NT2/D1 (cell line): Measurements from ENCODE around the gene SVEP1.

Source experiments
- DNase-seq: peaks from one replicate; pipeline ENCODE4 v3.0.0-alpha.2; 2011; ENCODE audit warnings: low read depth, low spot score
- H3K27me3 ChIP-seq: 2 replicates; pipeline ENCODE4 v1.6.0; 2011; ENCODE audit warnings: mild to moderate bottlenecking; ENCODE audit not compliant: insufficient read length, insufficient read depth
- H3K36me3 ChIP-seq: 2 replicates; pipeline ENCODE4 v1.6.1; 2011; ENCODE audit warnings: mild to moderate bottlenecking, low read length, mixed read lengths; ENCODE audit not compliant: insufficient read depth, insufficient read length
- H3K4me1 ChIP-seq: 2 replicates; pipeline ENCODE4 v1.5.1; 2011; ENCODE audit not compliant: insufficient read depth, insufficient read length
- H3K4me3 ChIP-seq: 2 replicates; pipeline ENCODE4 v1.5.1; 2011; ENCODE audit warnings: low read depth; ENCODE audit not compliant: insufficient read length
- H3K9ac ChIP-seq: 2 replicates; pipeline ENCODE4 v1.6.0; 2011; ENCODE audit warnings: low read depth; ENCODE audit not compliant: insufficient read length
- H3K9me3 ChIP-seq: 2 replicates; pipeline ENCODE4 v1.5.1; 2011; ENCODE audit warnings: mild to moderate bottlenecking, low read length; ENCODE audit not compliant: insufficient read depth
- SUZ12 ChIP-seq: IDR thresholded peaks from 2 replicates; pipeline ENCODE4 v1.6.1; 2011; ENCODE audit not compliant: insufficient read length, insufficient read depth; ENCODE audit errors: extremely low read depth
- YY1 ChIP-seq: IDR thresholded peaks from 2 replicates; pipeline ENCODE4 v1.6.1; 2011; ENCODE audit not compliant: insufficient read length, insufficient read depth
- ZNF274 ChIP-seq: IDR thresholded peaks from 2 replicates; pipeline ENCODE4 v1.6.1; 2011; ENCODE audit warnings: mild to moderate bottlenecking, low read depth, low read length

The SVEP1 gene

GRCh38 chr9:110555551-110556331 lies 23.8 kb downstream of the SVEP1 start:
- H3K27me3 ChIP-seq, result no peaks in the 10 kb centered on the region
- H3K36me3 ChIP-seq, result no peaks in the 10 kb centered on the region
- DNase-seq, result no peak
- no peaks in the 10 kb centered on the region for H3K4me1 ChIP-seq
- TF ChIP-seq YY1 (no peak), ZNF274 (no peak)
- no peak overlapping the region for H3K9ac ChIP-seq
- no peak overlapping the region for H3K4me3 ChIP-seq
- no peaks in the 10 kb centered on the region for H3K9me3 ChIP-seq

- TF ChIP-seq YY1 (no peak), ZNF274 (no peak), SUZ12 (no peak)
- Histone ChIP-seq H3K36me3 (peaks cover 4% of the 10 kb centered on the region), H3K4me3 (no peak overlapping the region), H3K27me3 (no peaks in the 10 kb centered on the region), H3K9me3 (0 out of 2 replicates have a peak, but pooled peaks cover 3% of the 10 kb centered on the region), H3K4me1 (peaks cover 4% of the 10 kb centered on the region), H3K9ac (no peak overlapping the region)
- no peak for DNase-seq
These were observed 33.1 kb downstream of the SVEP1 start for GRCh38 chr9:110546411-110546871.

- H3K36me3 ChIP-seq, result peaks cover 4% of the 10 kb centered on the region
- H3K4me3 ChIP-seq, result no peak overlapping the region
- no peak for DNase-seq
- 0 out of 2 replicates have a peak, but pooled peaks cover 3% of the 10 kb centered on the region for H3K9me3 ChIP-seq
- H3K27me3 ChIP-seq, result no peaks in the 10 kb centered on the region
- H3K4me1 ChIP-seq, result peaks cover 4% of the 10 kb centered on the region
- no peak overlapping the region for H3K9ac ChIP-seq
- no peak for TF ChIP-seq ZNF274
- TF ChIP-seq SUZ12, result no peak
These were observed 33.8 kb downstream of the SVEP1 start for GRCh38 chr9:110545705-110546104.

- H3K9ac ChIP-seq, result no peak overlapping the region
These were observed 35.9 kb downstream of the SVEP1 start for GRCh38 chr9:110543631-110544051.

GRCh38 chr9:110541950-110542349 lies 37.6 kb downstream of the SVEP1 start:
- H3K36me3 ChIP-seq, result no peaks in the 10 kb centered on the region
- no peak for DNase-seq
- no peaks in the 10 kb centered on the region for H3K27me3 ChIP-seq
- no peak overlapping the region for H3K4me3 ChIP-seq
- no peak overlapping the region for H3K9ac ChIP-seq
- H3K4me1 ChIP-seq, result peaks cover 4% of the 10 kb centered on the region
- 0 out of 2 replicates have a peak, but pooled peaks cover 3% of the 10 kb centered on the region for H3K9me3 ChIP-seq
- TF ChIP-seq SUZ12, result no peak
- no peak for TF ChIP-seq ZNF274
- no peak for TF ChIP-seq YY1

More at GRCh38 chr9:110543631-110544051, 35.9 kb downstream of the SVEP1 start:
- H3K27me3 ChIP-seq, result no peaks in the 10 kb centered on the region
- no peak for DNase-seq
- H3K4me3 ChIP-seq, result no peak overlapping the region
- TF ChIP-seq SUZ12, result no peak
- no peak for TF ChIP-seq YY1
- no peak for TF ChIP-seq ZNF274
- peaks cover 4% of the 10 kb centered on the region for H3K4me1 ChIP-seq
- no peaks in the 10 kb centered on the region for H3K36me3 ChIP-seq
- 0 out of 2 replicates have a peak, but pooled peaks cover 3% of the 10 kb centered on the region for H3K9me3 ChIP-seq

GRCh38 chr9:110538647-110539041 lies 40.9 kb downstream of the SVEP1 start:
- peaks cover 2% of the 10 kb centered on the region for H3K4me1 ChIP-seq
- no peaks in the 10 kb centered on the region for H3K27me3 ChIP-seq
- no peak overlapping the region for H3K9ac ChIP-seq
- H3K4me3 ChIP-seq, result no peak overlapping the region
- TF ChIP-seq YY1 (no peak), ZNF274 (no peak), SUZ12 (no peak)
- no peak for DNase-seq
- H3K36me3 ChIP-seq, result no peaks in the 10 kb centered on the region
- no peaks in the 10 kb centered on the region for H3K9me3 ChIP-seq

- no peak overlapping the region for H3K4me3 ChIP-seq
- H3K4me1 ChIP-seq, result no peaks in the 10 kb centered on the region
- no peaks in the 10 kb centered on the region for H3K36me3 ChIP-seq
- H3K9ac ChIP-seq, result no peak overlapping the region
- no peak for TF ChIP-seq YY1
- no peak for TF ChIP-seq ZNF274
- TF ChIP-seq SUZ12, result no peak
- H3K9me3 ChIP-seq, result no peaks in the 10 kb centered on the region
- DNase-seq, result no peak
- no peaks in the 10 kb centered on the region for H3K27me3 ChIP-seq
These were observed 41.5 kb downstream of the SVEP1 start for GRCh38 chr9:110537841-110538646.
